Measurements from ENCODE around the gene GGT1.

DNA sequence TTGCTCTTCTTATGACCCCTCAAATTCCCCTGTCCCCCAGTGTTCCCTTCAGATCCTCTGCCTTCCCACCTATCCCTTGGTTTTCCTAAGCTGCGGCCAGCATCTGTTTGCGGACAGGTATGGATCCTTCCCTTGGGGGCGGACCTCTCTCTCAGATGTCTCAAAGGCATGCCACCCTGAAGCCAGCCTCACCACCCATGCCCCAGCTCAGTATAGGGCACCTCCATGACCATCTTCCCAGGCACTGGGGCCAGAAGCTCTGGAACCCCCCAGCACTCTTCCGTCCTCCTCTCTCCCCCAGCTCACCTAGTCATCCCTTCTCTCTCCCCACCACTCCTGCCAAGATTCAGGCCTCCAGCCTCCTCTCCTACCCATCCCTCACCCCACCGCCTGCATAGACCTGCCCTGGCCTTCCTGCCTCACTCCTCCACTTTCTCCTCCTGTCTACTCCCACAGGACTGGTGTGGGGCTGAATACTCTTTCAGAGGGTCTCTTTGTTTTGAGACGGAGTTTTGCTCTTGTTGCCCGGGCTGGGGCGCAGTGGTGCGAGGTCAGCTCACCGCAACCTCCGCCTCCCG, 12.3 kb upstream of the GGT1 start:
- TF ChIP-seq CTCF (IDR thresholded peaks at IDR 0.05; ENCODE audit: extremely low read depth in 1 of 2, insufficient read depth in 1 of 2, low read depth in 1 of 2, low read length in 2 of 2) (no peak), EZH2 (IDR thresholded peaks at IDR 0.05; ENCODE audit: borderline replicate concordance, low read depth, low read length, severe bottlenecking) (no peak), POLR2A (IDR thresholded peaks at IDR 0.05; ENCODE audit: low read depth, low read length) (no peak), GATA2 (IDR thresholded peaks at IDR 0.05; ENCODE audit: insufficient read depth, insufficient read length, low read depth, low read length) (no peak)
